Ureter (tissue), 1 donor: ENCODE measurements around the gene NEB. TPM values are rescaled to one million over a fixed set of nuclear protein-coding genes. Genes with fewer than 3 reads are reported as not detected.
"Not testable (repeated sequence)": the region's sequence is repeated elsewhere in the genome, so short reads cannot be mapped to it uniquely, and the experiment has no call there.

Source experiments
- DNase-seq: peaks from one replicate; pipeline ENCODE4 v3.0.0-alpha.2; 2020; ENCODE audit warnings: low spot score
- total RNA-seq: library from RNA; stranded (reverse); gene quantifications from one replicate; pipeline ENCODE4 v1.2.4, GENCODE V29; 2023
- donor health status: DM: yes; HTN: yes; CAD: no.

The NEB gene
- total RNA-seq, 1 donor from 2014 or later: 2.5 TPM

DNA sequence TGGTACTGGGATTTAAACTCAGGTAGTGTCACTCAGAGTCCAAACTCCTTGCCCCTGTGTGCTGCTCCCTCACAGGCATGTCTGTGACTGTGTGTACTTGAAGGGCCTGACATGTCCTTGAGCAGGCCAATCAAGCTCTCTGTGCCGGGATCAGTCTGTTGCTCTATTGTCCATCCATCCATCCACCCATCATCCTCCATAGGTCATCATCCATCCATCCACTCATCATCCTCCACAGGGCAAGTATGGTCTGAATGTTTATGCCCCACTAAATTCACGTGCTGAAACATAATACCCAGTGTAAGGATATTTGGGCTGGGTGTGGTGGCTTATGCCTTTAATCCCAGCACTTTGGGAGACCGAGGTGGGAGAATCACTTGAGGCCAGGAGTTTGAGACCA lies 24.5 kb upstream of the NEB start:
- no peak for DNase-seq

DNA sequence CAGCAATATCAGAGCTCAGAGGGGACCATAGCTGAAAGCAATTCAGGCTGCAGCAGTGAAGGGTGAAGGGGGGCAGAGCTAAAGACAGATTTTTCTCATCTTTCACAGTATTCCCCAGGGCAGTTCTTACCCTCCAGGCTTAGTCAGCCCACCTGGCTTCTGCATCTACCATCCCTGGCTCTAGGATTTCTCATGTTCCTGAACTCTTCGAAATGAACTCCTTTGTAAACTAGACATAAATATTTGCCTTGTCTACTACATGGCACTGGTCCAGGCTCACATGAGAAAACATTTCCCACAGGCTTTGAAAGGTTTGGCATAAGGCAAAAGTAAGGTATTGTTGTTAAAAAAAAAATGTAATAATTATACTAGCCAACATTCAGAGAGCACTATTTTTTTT lies 23.6 kb upstream of the NEB start:
- no peak for DNase-seq

DNA sequence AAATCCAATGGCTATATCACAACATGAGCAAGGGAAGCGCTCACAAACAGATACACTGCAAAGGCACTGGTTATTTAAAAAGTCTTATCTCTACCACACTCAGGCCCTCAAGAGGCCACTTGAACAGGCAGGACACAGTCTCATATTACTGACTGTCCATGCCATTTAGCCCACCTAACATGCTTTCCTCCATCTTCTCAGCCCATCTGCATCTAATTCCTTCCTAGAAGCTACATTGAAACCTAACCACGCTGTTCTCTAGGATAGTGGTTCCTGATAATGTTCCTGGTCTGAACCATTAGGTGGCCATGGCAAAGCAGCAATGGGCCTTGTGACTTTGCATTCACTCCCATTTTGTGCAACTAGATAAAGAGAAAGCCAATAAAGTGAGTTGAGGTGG lies 22.5 kb upstream of the NEB start:
- DNase-seq: no peak

DNA sequence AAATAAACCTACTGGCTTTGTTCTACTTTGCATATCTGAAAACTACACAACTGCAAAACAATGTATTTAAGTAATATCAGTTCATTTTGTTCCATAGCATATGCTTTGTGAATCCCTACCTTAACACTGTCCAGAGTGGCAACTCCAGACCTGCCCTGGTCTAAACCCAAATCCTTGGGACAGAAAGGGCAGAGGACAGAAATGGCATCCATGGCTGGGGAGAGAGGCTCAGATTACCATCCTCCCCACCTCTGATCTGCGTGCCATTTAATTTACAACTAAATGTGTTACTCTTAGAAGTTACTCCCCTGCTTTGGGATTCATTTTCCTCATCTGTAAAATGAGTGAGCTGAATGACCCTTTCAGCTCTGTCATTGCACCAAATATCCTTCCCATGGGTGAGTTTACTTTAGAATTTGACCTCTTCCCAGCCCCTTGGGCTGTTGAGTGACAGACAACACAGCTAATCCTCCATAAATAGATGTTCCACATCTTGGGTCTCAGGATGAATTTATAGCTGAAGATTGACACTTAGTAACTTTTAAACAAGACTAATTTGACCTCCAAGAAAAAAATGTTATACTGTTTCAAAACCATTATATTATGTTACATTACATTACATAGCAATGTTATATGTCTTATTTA lies 20.1 kb upstream of the NEB start:
- no peak for DNase-seq

DNA sequence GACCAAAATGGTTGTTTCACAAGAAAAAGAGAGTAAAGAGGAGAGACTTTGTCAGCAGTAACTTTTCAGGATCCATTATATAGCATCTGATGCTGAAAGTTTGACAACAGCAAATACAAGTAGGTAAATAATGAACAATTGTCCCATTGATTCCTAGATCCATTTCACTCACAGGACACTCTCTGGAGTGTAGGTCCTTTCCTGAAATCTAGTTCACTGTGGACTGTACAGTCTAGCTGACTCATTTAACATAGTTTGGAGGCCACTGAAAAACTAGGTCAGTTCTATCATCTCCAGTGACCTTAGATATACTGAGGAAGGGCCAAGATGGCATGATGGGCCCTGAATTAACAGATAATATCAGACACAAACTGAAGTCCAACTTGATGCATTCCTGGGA lies 19.3 kb upstream of the NEB start:
- no peak for DNase-seq

DNA sequence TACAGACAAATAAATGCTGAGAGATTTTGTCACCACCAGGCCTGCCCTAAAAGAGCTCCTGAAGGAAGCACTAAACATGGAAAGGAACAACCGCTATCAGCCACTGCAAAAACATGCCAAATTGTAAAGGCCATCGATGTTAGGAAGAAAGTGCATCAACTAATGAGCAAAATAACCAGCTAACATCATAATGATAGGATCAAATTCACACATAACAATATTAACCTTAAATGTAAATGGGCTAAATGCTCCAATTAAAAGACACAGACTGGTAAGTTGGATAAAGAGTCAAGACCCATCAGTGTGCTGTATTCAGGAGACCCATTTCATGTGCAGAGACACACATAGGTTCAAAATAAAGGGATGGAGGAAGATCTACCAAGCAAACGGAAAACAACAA lies 11.0 kb upstream of the NEB start:
- not testable (repeated sequence) for DNase-seq

DNA sequence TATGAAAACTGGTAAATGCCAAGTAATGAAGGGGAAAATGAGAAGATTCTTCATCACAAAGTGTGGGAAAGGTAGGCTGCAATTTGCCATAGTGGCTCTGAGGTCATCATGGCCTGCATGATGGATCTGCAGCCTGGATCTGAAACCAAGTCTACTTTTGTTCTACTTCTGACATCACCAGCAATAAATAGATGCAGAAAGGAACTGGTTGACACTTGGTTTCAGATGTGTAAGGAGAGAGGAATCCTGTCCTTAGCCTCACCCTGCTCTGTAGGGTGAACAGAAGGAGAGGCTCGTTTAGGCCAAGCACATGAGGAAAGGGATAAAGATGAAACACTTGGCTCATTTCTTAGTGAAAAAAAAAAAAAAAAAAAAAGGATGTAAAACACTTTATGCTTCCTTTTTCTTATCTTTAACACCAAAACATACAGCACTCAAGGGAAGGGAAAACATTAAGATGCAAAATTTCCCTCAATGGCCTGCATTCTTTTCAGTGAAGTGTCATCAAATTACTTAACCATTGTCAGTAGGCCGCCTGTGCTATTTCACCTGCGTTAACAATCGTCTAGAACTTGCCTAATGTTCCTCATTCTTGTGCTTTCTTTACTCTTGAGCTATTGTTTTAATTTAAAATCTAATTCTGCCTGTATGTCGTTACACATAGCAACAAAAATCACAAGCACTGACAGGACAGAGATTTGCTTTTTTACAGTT lies 3.9 kb downstream of the NEB start:
- DNase-seq: no peak

DNA sequence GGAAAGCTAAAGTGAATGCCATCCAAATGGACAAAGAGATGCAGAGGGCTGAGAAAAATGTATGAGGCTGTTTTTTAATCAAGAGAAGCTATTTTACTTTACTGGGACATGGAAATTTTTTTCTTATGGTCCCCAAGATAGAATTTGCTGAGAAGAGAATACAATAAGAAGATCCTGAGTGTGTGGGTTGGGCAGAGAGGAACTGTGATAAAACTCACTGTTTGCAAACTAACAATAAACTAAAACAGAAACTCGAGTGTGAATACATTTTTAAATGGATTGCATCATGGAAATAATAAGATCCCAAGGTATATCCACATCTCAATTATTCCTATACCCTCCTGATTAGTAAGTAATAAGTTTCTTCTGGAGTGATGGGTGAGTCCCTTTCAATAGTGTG lies 4.4 kb downstream of the NEB start:
- DNase-seq: no peak

DNA sequence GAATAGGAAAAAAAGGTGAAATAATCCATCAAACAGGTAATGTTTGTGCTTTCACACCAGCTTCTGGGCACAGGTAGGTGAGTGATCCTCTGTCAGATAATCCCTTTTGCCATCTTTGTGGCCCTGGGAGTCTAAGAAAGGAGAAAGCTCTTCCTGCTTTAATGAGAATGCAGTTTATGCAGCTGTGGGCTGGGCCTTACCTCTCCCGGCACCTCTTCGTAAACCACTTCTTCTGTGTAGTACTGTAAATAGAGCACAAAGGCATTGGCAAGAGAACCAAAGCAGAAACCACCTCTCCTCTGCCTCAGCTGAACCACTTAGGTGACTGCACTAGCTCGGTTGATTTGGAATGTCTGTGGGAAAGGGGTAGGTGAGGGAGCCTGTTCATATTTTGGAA lies 4.9 kb downstream of the NEB start:
- no peak for DNase-seq

DNA sequence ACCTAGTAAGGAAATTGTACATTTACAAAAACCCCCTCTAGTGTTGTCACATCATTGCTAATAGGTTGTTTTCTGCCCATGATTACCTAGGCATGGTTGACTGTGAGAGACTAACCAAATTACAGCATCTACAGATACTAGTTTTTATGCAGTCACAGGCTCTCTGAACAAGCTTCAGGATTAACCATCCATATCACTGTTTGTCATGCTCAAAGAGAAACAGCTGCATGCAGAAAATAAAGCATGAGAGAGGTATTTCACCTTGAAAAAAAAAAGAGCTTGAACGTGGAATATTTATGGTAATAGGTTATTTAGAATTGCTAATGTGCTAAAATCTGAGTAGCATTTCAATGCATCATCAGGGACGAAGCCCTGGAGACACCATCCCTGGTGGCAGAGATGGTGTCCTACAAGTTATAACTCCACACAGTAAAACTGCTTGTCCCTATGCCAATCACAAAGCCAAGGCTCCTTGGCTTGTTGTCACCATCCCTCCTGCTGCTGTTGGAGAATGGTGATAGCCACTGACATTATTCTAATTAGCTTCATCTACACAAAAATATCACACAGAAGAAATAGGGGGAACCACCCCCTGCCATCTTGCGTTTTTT lies 5.4 kb downstream of the NEB start:
- DNase-seq: no peak

DNA sequence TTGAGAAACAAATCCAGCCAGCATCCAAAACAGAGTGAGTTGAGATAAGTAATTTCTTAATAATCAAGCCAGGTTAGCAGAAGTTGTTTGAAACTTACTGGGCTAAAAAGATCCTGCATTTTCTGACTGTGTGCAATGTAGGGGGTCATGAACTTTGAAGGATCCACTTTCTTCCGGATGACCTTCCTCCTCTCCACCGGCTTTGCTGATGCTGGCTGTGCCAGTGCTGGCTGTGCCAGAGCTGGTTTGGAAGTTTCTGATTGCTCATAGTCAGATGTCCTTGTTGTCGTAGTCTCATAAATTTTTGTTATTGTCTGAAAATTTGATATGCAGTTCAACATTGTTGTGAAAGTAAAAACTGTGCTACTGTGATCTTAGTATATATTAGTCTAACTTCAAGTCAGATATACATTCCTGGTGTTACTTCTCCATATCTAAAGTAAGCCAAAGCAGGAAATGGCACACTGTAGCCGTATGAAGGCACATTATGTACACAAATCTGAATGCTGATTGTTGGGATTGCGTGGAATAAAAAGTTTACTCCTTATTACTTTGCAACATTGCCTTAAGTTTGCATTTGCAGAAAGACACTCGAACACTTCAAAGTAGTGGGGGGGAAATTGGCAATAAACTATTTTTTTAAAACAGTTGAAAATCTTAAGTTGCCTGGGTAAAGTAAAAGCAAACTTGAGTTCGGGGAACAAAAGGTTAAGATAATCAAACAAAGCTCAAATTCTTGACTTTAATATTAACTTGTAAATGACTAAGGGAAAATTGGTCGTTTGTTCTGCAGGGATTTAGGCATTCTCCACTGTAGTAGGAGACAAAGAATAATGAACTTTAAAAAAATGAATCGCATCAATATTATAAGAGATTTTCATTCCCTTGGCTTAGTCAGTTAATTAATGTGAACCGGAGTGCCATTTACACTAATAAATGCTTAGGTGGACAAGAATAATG lies 6.4 kb downstream of the NEB start:
- DNase-seq: no peak

DNA sequence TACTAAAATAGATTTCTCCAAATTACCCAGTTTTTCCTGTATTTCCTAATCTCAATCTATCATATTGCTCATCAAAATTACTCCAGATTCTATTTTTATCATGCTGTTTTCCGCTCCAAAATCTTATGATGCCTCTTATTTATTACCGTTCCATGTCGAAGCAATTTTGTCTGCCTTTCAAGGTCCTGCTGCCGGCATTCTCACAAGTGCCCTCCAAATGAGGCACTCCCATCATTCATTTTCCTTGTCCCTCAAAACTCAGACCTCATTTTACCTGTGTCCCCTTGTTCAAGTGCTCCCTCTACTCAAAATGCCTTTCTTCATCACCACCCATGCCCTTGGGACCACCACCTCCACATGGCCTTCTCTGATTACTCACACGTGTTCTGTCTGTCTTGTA lies 13.1 kb downstream of the NEB start:
- no peak for DNase-seq

DNA sequence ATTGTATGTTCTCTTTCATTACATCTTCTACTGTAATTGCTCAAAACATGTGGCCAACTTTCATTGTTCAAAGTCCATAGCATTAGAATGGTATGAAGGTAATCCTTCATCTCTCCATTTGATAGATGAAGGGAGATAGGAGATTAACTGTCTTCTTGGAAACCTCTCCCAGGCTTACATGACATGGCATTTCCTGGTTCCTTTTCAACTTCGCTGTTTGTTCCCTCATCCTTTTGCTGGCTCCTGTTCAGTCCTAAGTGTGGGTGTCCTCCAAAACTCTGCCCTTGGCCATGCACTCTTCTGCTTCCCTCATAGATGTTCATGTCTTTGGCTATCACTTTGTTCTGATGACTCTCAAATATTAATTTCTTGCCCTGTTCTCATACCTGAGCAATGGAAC lies 13.8 kb downstream of the NEB start:
- no peak for DNase-seq

DNA sequence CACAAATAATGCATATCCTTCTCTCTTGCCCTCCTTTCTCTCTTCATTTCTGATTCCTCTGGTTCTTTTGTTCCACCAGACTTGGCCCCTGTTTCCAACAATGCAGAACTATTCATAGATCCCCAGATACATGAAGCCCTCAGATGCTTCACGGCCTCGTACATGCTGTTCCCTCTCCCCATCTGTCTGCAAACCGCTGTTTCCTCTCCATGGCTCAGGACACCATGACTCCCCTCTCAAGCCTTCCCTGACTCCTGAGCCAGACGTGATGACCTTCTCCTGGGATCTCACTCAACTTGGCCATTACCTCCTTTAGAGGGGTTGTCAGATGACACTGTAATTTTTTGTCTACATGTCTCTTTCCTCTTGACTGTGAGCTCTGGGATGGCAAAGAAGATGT lies 15.5 kb downstream of the NEB start:
- no peak for DNase-seq

DNA sequence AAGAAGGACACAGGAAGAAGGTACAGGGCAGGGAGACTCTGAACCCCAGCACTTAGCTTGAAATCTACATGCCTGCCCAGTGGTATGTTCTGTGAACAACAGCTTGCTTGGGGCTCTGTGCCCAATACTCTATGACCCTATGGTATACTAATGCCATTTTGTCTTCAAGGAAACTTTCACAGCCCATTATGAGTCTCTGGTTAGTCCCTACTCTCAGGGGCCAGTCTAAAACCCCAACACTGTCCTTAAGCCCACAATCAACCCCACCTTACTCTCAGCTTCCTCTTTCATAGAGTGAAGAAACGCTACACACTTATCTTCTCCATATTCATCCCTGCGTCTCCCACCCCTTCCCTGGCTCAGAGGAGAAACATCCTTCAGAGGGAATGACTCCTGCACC lies 16.0 kb downstream of the NEB start:
- no peak for DNase-seq

DNA sequence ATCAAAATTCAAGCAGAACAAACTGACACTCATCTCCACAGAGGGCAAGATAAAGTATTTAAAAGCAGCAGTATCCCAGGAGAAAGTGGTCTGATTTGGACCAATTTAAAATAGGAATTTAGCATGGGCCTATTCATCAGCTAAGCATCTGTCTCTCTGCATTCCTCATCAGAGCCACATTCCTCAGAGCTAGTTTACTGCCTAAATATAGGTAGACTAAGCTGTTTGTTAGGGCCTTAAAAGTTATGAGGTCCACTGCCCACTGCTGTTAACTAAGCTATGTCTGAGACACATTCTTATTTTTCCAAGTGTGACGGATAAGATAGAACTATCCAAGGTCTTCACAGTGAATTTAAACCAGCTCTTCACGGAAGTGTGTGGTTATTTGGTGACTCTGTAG lies 17.6 kb downstream of the NEB start:
- no peak for DNase-seq

DNA sequence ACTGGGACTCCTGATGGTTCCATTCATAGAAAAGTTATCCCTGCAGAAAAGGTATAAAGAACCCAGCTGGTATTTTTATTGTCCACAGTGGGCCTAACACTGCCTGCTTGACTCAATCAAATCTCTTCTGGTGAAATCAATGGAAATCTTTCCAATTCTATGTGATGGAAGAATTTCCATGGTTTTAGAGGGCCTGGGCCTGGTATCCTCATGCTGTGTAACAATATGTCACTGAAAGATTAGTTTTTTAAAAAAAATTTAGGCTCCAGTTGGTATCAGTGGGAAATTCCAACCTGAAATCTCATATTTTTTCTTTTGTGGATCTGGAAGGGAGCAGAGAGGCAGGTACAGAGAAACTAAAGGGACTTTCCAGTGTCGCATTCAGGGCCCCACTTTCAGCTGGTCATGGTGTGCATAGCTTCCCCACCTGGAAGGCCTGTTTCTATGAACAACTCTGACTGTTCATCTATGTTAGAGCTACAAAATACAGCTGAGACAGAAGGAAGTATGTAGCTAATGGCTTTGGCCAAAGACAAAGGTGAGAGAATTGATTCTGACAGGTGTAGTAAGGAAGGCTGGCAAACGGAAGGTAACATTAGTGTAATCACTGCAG lies 20.9 kb downstream of the NEB start:
- no peak for DNase-seq

DNA sequence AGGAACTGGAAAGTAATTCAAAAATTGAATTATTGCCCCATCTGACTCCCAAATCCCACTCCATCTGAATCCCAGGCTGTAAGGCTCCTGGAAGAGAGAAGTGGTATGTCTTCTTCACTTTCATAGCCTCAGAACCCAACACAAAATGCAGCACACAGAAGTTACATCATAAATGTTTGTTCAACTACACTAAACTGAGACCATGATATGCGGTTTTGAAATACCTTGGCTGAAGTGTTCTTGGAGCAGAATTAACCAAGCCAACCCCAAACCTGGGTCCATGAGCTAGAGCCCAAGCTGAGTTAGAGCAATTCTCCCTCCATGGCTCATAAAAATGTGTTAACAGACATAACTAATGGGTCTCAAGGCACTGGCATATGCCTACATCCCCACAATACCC lies 23.3 kb downstream of the NEB start:
- DNase-seq: no peak

DNA sequence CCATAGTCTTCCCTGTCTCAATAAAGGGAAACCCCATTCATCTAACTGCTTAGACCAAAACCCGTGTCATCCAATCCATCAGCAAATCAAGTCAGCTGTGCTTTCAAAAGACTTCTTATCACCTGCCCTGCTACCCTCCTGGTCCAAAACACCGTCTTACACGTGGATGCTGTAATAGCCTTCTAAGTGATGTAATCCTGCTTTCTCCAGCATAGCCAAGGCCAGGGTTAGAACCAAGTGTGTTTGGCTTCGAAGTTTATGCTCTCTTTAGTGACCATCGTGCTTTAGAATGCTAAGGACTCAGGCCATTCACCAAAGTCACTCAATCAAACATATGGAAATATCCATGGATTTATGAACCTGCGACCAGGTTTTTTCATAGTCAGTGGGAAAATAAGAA lies 25.5 kb downstream of the NEB start:
- DNase-seq: no peak

DNA sequence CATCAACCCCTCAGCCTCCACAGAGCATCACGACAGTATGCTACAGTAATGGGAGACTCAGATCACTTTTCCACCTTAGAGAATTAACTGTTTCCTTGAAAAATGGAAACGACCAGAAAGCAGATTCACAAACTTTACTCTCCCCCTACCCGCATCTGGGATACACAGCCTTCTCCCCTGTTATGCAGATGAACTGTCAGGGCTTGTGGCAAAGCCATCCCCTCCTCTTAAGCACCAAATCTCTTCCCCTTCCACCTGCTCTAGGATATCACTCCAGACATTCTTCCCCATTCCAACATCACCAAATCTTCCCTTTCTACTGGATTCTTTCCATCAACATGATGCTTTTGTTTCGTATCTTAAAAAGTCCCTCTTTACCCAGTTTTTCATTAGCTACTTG lies 26.4 kb downstream of the NEB start:
- DNase-seq: no peak

DNA sequence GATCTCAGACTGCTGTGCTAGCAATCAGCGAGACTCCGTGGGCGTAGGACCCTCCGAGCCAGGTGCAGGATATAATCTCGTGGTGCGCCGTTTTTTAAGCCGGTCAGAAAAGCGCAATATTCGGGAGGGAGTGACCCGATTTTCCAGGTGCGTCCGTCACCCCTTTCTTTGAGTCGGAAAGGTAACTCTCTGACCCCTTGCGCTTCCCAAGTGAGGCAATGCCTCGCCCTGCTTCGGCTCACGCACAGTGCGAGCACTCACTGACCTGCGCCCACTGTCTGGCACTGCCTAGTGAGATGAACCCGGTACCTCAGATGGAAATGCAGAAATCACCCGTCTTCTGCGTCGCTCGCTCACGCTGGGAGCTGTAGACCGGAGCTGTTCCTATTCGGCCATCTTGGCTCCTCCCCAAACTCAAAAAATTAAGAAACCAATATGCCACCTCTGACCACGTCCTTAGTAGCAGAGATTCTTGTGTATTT lies 29.8 kb downstream of the NEB start:
- not testable (repeated sequence) for DNase-seq

DNA sequence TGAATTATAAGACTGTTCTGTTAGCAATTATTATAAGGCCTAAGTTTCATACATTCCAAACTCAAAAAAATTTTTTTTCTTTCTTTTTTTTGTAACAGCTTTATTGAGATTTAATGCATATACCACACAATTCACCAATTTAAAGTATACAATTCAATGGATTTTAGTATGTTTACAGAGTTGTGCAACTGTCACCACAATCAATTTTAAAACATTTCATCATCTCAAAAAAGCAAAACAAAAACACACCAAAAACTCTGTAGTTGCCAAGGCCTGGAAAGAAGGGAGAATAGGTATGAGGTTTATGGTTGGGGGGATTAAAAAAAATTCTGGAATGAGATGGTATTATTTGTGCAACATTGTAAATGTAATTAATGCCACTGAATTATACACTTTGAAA lies 36.1 kb downstream of the NEB start:
- DNase-seq: not testable (repeated sequence)
